ENCODE measurements around the gene DIRAS1. TPM values are rescaled to one million over a fixed set of nuclear protein-coding genes. Genes with fewer than 3 reads are reported as not detected.

DIRAS1 gene
- total RNA-seq, 1 donor from 2014 or later = 3.1 TPM

DNA sequence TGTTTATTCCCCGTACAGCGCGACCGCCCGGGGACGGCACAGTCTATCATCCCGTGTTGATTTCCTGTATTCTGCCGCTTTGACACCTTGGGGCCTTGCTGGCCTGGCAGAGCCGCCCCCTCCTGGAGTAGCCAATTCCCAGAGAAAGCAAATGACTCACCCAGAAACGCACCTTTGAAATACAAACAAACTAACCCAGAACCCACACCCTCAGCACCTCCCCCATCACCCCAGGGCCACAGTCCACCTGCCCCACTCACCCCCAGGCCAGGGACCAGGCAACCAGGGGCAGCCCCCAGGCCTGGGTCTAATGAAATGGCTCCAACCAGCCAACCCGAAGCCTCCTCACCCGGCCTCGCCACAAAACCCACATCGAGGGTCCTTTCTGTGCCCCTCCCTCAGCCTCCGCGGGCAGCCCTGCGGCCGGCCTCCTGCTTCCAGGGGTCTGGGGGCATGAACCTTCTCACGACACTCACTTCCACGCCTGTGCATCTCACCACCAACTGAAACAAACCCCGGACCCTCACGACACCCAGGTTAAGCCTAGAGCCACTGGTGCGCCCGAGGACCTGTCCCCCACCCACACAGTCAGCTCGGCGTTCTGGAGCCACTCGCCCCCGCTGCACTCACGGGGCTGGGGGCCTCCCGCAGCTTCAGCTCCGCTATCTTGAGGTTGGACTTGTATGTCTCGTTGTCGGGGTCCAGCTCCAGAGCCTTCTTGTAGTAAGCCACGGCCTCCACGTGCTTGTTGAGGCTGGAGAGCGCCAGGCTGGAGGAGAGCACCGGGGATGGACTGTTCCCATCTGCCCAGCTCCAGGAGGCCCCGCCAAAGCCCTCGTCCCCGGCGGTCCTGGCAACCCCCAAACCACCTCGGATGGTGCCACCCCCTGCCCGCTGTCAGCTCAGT, 41.0 kb upstream of the DIRAS1 start:
- Histone ChIP-seq H3K4me3 (ENCODE audit: low read depth, low read length) (no peak overlapping the region), H3K36me3 (ENCODE audit: control insufficient read depth, insufficient read depth, low read length) (peaks cover 1% of the 10 kb centered on the region), H3K27me3 (ENCODE audit: control insufficient read depth, insufficient read depth, low read length) (no peaks in the 10 kb centered on the region)
- DNase-seq (ENCODE audit: low read depth) = no peak
- TF ChIP-seq, protein P1, sequence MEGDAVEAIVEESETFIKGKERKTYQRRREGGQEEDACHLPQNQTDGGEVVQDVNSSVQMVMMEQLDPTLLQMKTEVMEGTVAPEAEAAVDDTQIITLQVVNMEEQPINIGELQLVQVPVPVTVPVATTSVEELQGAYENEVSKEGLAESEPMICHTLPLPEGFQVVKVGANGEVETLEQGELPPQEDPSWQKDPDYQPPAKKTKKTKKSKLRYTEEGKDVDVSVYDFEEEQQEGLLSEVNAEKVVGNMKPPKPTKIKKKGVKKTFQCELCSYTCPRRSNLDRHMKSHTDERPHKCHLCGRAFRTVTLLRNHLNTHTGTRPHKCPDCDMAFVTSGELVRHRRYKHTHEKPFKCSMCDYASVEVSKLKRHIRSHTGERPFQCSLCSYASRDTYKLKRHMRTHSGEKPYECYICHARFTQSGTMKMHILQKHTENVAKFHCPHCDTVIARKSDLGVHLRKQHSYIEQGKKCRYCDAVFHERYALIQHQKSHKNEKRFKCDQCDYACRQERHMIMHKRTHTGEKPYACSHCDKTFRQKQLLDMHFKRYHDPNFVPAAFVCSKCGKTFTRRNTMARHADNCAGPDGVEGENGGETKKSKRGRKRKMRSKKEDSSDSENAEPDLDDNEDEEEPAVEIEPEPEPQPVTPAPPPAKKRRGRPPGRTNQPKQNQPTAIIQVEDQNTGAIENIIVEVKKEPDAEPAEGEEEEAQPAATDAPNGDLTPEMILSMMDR (IDR thresholded peaks at IDR 0.05; ENCODE audit: insufficient read depth, low read length, poor library complexity, severe bottlenecking) = no peak

DNA sequence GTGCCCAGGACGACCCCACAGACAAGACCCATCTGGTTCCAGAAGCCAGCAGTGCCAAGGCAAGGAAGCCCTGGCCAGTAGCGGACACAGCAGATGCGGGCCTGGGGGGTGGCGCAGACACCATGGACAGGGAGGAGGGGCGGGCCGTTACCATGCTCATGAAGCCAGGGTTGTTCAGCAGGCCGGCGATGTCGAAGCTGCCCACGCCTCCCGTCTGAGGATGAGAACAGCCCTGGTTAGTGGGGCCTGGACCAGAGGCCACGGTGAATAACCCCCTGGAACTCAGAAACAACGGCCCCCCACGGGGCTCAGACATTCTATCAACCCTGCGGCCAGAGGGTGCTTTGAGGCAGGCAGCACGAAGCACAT, 40.1 kb upstream of the DIRAS1 start:
- Histone ChIP-seq H3K27me3 (ENCODE audit: control insufficient read depth, insufficient read depth, low read length) (no peaks in the 10 kb centered on the region), H3K36me3 (ENCODE audit: control insufficient read depth, insufficient read depth, low read length) (peaks cover 1% of the 10 kb centered on the region), H3K4me3 (ENCODE audit: low read depth, low read length) (no peak overlapping the region)
- no peak for DNase-seq (ENCODE audit: low read depth)
- TF ChIP-seq, protein P1 (IDR thresholded peaks at IDR 0.05; ENCODE audit: insufficient read depth, low read length, poor library complexity, severe bottlenecking) = no peak

DNA sequence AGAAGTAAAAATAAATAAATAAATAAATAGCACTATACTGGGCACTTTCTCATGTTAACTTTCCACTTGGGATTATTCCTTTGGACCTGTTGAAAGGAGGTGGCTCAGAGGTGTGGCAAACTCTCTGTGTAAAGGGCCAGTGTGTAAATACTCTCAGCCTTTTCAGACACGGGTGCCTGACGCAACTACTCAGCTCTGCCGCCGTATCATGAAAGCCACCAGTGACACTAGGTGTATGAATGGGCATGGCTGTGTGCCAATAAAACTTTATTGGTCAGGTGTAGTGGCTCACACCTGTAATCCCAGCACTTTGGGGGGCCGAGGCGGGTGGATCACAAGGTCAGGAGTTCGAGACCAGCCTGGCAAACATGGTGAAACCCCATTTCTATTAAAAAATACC, 38.8 kb upstream of the DIRAS1 start:
- no peaks in the 10 kb centered on the region for H3K27me3 ChIP-seq (ENCODE audit: control insufficient read depth, insufficient read depth, low read length)
- TF ChIP-seq, protein P1 (IDR thresholded peaks at IDR 0.05; ENCODE audit: insufficient read depth, low read length, poor library complexity, severe bottlenecking) = no peak
- H3K4me3 ChIP-seq (ENCODE audit: low read depth, low read length) = no peak overlapping the region
- no peak for DNase-seq (ENCODE audit: low read depth)
- peaks cover 1% of the 10 kb centered on the region for H3K36me3 ChIP-seq (ENCODE audit: control insufficient read depth, insufficient read depth, low read length)

DNA sequence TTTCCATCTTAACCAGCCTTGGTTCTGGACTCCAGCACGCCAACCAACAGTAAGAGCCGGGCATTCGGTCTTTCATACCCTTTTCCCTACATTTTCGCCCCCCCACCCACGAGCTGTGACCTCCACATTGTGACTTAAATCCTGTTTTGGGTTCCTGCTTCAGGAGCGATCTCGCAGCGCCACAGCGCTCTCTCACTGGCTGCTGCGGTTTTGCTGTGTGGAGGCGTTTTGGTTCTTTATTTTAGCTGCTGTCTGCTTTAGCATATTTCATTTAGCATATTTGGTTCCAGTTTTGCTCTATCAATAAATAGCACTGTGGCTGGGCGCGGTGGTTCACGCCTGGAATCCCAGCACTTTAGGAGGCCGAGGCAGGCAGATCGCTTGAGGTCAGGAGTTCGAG, 38.2 kb upstream of the DIRAS1 start:
- H3K4me3 ChIP-seq (ENCODE audit: low read depth, low read length) = no peak overlapping the region
- peaks cover 2% of the 10 kb centered on the region for H3K36me3 ChIP-seq (ENCODE audit: control insufficient read depth, insufficient read depth, low read length)
- TF ChIP-seq, protein P1 (IDR thresholded peaks at IDR 0.05; ENCODE audit: insufficient read depth, low read length, poor library complexity, severe bottlenecking) = no peak
- no peak for DNase-seq (ENCODE audit: low read depth)
- H3K27me3 ChIP-seq (ENCODE audit: control insufficient read depth, insufficient read depth, low read length) = no peaks in the 10 kb centered on the region

DNA sequence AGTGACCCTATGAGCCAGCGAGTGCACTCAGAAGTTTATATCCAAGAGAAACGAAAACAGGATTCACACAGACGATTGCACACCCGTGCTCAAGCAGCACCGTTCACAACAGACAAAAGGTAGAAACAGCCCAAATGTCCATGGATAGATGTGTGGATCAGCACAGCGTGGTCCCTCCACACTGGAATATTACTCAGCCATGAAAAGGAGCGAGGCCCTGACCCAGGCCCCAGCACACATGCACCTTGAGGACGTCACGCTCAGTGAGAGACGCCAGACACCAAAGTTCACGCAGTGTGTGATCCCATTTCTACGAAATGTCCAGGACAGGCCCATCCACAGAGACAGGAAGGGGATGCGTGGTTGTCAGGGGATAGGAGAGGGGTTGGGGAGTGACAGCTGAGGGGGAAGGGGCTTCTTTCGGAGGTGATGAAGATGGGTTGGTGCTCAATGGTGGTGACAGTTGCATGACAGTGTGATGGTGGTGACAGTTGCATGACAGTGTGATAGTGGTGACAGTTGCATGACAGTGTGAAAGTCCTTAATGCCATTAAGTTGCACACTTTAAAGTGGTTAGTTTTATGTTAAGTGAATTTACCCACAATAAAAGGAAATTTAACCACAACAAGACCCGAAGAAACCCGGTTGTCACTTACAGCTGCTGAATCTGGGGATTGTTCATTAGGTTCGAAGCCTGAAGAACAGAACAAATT, 37.6 kb upstream of the DIRAS1 start:
- no peaks in the 10 kb centered on the region for H3K27me3 ChIP-seq (ENCODE audit: control insufficient read depth, insufficient read depth, low read length)
- TF ChIP-seq, protein P1 (IDR thresholded peaks at IDR 0.05; ENCODE audit: insufficient read depth, low read length, poor library complexity, severe bottlenecking) = no peak
- H3K36me3 ChIP-seq (ENCODE audit: control insufficient read depth, insufficient read depth, low read length) = peaks cover 2% of the 10 kb centered on the region
- no peak overlapping the region for H3K4me3 ChIP-seq (ENCODE audit: low read depth, low read length)
- no peak for DNase-seq (ENCODE audit: low read depth)
